ENCODE data around the gene OBSL1.

OBSL1 gene

DNA sequence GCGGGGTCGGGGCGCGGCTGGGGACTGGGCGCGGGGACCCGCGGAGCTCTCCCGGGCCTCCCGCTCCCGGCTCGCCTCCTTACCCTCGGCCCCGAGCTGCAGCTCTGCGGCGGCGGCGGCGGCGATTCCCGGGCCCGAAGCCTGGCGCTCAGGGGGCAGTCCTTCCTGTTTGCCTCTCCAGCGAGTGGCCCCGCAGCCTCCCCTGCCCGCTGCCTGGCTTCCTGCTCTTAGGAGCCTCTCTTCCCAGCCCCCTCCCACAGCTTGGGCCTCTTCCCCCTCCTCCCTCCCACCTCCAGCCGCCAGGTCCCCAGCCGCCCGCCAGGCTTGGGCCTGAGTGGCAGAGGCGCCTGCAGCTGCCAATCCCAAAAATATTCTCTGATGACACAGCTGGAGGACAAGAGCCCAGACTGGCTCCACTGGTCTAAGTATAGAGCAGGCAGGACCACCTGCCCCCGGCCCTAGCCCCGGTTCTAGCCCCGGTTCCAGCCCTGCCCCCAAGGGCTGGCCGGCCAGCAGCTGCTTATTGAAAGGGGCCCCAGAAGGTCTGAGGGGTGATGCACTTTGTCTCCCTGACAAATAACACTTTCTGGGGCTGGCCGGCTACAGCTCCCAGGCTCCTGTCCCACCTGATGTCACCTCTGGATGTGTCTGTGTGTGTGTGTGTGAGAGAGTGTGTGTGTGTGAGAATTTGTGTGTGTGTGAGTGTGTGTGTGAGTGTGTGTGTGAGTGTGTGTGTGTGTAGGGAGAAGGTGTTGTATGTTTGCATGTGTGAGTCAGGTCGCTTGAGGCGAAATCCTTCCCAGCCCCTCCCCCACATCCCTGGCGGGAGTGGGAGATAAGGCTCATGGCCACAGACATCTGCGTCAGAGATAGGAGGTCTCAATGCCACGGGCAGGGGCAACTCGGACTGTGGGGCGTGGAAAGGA is at the start of gene OBSL1:
TSS of gene OBSL1 (minus strand) at position 229 of the 926 bp plus-strand sequence. CDS start 307 bp downstream, outside the sequence.
- H3K27me3 ChIP-seq (ENCODE audit: insufficient read depth, low read length) = no peaks in the 10 kb centered on the region
- peaks cover 3% of the 10 kb centered on the region for H3K79me2 ChIP-seq (ENCODE audit: control insufficient read depth, insufficient read depth, low read length, unreplicated experiment)
- no peak within 1 kb of the TSS for H3K27ac ChIP-seq (ENCODE audit: low read depth, low read length)
- peak within 1 kb of the TSS; percentile 97 for H2AFZ ChIP-seq (ENCODE audit: low read length, unreplicated experiment)
- no peaks in the 10 kb centered on the region for H3K36me3 ChIP-seq (ENCODE audit: insufficient read depth, low read length)
- H3K4me1 ChIP-seq (ENCODE audit: control insufficient read depth, insufficient read depth, low read length, unreplicated experiment) = peaks cover 16% of the 10 kb centered on the region
- H3K4me3 ChIP-seq (ENCODE audit: low read depth, low read length) = peak within 1 kb of the TSS; percentile 82

DNA sequence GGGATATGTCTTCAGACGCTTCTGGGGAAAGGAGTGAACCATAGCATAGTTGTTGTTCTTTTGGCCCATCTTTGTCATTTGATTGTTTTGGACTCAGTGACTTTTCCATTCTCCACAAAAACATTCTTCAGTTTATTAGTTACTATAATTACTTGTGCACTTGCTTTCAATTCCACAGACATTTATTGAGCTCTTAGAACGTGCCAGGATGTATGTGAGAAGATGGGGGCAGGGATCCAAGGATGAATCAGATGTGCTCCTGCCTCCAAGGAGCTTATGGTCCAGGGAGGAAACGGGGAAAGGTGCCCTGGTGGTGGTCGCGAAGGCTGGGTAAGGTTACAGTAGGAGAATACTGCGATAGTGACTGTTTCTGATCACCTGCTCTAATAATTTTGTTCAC is 49.2 kb upstream of the OBSL1 start:
- no peaks in the 10 kb centered on the region for H3K36me3 ChIP-seq (ENCODE audit: insufficient read depth, low read length)
- no peak overlapping the region for H2AFZ ChIP-seq (ENCODE audit: low read length, unreplicated experiment)
- no peak overlapping the region for H3K27ac ChIP-seq (ENCODE audit: low read depth, low read length)
- no peaks in the 10 kb centered on the region for H3K4me1 ChIP-seq (ENCODE audit: control insufficient read depth, insufficient read depth, low read length, unreplicated experiment)
- peaks cover 22% of the 10 kb centered on the region; the same call in 1 of the 2 replicates for H3K27me3 ChIP-seq (ENCODE audit: insufficient read depth, low read length)
- no peak overlapping the region for H3K4me3 ChIP-seq (ENCODE audit: low read depth, low read length)
- no peaks in the 10 kb centered on the region for H3K79me2 ChIP-seq (ENCODE audit: control insufficient read depth, insufficient read depth, low read length, unreplicated experiment)

DNA sequence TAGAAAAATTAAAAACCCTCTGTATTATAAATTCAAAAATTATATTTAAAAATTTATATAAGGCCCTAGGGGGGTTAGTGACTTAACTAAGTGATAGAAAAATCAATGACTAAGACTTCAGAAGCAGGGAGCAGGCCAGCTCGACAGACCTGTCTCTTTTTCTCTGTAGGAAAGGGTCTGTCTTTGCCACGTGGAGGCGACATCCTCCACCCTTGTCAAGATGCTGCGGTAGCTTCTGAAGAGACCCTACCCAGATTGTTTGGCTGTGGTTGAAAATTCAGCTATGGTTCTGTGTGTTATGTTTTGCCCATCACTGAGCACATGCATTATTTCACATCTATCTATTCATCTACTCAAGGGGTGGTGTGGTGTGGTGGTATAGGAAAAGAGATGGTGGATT is 47.9 kb upstream of the OBSL1 start:
- H3K4me1 ChIP-seq (ENCODE audit: control insufficient read depth, insufficient read depth, low read length, unreplicated experiment) = no peaks in the 10 kb centered on the region
- no peak overlapping the region for H3K27ac ChIP-seq (ENCODE audit: low read depth, low read length)
- no peak overlapping the region for H3K4me3 ChIP-seq (ENCODE audit: low read depth, low read length)
- peaks cover 11% of the 10 kb centered on the region; the same call in 1 of the 2 replicates for H3K27me3 ChIP-seq (ENCODE audit: insufficient read depth, low read length)
- no peak overlapping the region for H2AFZ ChIP-seq (ENCODE audit: low read length, unreplicated experiment)
- H3K79me2 ChIP-seq (ENCODE audit: control insufficient read depth, insufficient read depth, low read length, unreplicated experiment) = no peaks in the 10 kb centered on the region
- no peaks in the 10 kb centered on the region for H3K36me3 ChIP-seq (ENCODE audit: insufficient read depth, low read length)

DNA sequence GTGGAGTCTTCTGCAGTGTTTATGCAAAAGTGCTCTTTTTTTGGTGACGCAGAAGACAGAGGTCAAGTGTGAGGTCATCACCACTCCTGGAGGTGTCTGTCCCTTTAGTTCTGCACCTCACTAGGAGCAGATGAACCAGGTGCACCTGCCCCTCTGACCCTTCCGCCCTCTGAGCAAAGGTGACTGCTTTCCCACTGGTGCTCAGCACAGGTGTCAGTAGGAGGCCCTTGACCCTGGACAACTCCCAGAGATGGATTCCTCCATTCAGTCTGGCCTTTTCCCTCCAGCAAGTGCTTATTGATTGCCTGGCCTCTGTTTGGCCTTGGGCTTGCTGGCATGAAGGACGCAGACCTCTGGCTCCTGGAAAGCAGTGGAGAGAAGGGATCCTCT is 47.4 kb upstream of the OBSL1 start:
- Histone ChIP-seq H3K79me2 (ENCODE audit: control insufficient read depth, insufficient read depth, low read length, unreplicated experiment) (no peaks in the 10 kb centered on the region), H3K36me3 (ENCODE audit: insufficient read depth, low read length) (no peaks in the 10 kb centered on the region), H3K27me3 (ENCODE audit: insufficient read depth, low read length) (peaks cover 8% of the 10 kb centered on the region; the same call in 1 of the 2 replicates), H2AFZ (ENCODE audit: low read length, unreplicated experiment) (no peak overlapping the region), H3K4me3 (ENCODE audit: low read depth, low read length) (no peak overlapping the region), H3K4me1 (ENCODE audit: control insufficient read depth, insufficient read depth, low read length, unreplicated experiment) (no peaks in the 10 kb centered on the region), H3K27ac (ENCODE audit: low read depth, low read length) (no peak overlapping the region)

DNA sequence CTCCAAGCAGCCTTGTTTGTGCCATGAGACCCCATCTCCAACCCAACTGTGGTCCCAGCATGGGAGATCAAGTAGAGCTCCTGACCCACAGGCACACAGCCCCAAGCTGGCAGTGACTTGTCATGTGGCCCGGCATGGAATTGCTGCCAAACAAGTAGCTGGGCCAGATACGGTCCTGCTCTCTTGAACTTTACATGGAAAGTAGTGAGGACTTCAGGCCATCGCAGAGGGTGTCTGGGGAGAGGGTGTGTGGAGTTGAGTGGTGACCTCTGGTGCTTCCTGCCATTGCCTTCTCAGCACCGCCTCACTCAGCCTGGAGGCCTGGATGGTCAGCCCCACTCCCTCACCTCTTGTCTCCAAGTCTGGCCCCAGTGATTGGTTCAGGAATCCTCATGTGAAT is 45.2 kb upstream of the OBSL1 start:
- Histone ChIP-seq H3K27me3 (ENCODE audit: insufficient read depth, low read length) (no peaks in the 10 kb centered on the region), H3K79me2 (ENCODE audit: control insufficient read depth, insufficient read depth, low read length, unreplicated experiment) (no peaks in the 10 kb centered on the region), H2AFZ (ENCODE audit: low read length, unreplicated experiment) (no peak overlapping the region), H3K4me1 (ENCODE audit: control insufficient read depth, insufficient read depth, low read length, unreplicated experiment) (no peaks in the 10 kb centered on the region), H3K4me3 (ENCODE audit: low read depth, low read length) (no peak overlapping the region), H3K36me3 (ENCODE audit: insufficient read depth, low read length) (no peaks in the 10 kb centered on the region), H3K27ac (ENCODE audit: low read depth, low read length) (no peak overlapping the region)

DNA sequence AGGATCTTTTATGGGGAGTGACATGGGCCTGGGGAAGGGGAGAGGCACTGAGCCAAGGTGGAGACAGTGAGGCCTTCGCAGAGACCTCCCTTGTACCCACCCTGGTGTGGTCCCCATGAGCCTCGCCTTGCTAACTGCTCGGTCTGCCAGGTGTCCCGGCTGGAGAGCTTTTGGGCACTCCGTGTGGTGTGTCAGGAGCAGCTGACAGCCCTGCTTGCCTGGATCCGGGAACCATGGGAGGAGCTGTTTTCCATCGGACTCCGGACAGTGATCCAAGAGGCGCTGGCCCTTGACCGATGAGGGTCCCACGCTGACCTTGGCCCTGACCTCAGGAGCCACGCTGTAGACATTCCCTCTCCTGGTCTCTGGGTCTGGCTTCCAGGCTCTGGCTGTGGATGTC is 44.6 kb upstream of the OBSL1 start:
- H3K27ac ChIP-seq (ENCODE audit: low read depth, low read length) = no peak overlapping the region
- H3K27me3 ChIP-seq (ENCODE audit: insufficient read depth, low read length) = no peaks in the 10 kb centered on the region
- no peak overlapping the region for H3K4me3 ChIP-seq (ENCODE audit: low read depth, low read length)
- H3K36me3 ChIP-seq (ENCODE audit: insufficient read depth, low read length) = no peaks in the 10 kb centered on the region
- H2AFZ ChIP-seq (ENCODE audit: low read length, unreplicated experiment) = no peak overlapping the region
- H3K79me2 ChIP-seq (ENCODE audit: control insufficient read depth, insufficient read depth, low read length, unreplicated experiment) = no peaks in the 10 kb centered on the region
- H3K4me1 ChIP-seq (ENCODE audit: control insufficient read depth, insufficient read depth, low read length, unreplicated experiment) = no peaks in the 10 kb centered on the region

DNA sequence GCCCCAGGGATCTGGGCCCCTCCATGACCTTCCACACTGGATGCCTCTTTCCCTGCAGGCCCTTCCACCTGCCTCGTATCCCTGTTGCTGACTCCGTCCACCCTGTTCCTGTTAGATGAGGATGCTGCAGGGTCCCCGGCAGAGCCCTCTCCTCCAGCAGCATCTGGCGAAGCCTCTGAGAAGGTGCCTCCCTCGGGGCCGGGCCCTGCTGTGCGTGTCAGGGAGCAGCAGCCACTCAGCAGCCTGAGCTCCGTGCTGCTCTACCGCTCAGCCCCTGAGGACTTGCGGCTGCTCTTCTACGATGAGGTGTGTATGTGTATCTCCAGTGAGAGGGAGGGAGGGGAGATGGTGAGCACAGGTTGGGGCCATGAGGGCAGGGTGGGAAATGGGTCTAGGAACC is 43.7 kb upstream of the OBSL1 start:
- Histone ChIP-seq H3K36me3 (ENCODE audit: insufficient read depth, low read length) (no peaks in the 10 kb centered on the region), H3K27ac (ENCODE audit: low read depth, low read length) (no peak overlapping the region), H3K27me3 (ENCODE audit: insufficient read depth, low read length) (no peaks in the 10 kb centered on the region)

DNA sequence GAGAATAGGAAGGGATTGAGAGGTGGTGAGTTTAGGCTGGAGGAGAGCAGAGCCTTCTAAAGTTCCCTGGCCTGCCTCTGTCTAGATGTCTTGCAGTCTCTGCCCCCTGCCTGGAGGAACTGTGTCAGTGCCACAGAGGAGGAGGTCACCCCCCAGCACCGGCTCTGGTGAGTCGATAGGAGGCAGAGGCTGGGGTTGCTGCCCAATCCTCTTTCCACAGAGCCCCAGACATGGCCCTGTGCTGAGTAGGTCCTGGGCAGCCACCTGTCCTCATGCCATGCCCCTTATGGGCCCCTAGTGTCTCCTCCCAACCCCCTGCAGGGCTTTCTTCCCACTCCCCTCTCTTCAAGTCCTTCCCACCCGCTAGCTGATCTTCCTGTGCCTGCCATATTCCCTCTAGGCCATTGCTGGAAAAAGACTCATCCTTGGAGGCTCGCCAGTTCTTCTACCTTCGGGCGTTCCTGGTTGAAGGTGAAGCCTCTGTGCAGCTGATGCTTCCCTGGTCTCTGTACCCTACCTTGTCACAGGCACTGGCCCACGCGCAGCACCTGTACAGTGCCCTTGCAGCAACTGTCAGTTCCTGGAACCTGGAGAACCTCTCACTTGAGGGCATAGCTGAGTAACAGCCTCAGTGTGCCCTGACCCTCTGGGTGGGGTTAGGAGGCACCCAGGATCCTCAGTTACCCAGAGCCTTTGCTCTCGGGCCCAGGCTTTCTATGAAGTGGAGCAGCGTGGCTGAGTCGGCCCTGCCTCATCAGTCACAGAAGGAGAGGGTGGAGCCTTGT is 42.9 kb upstream of the OBSL1 start:
- Histone ChIP-seq H3K4me1 (ENCODE audit: control insufficient read depth, insufficient read depth, low read length, unreplicated experiment) (no peaks in the 10 kb centered on the region), H3K27me3 (ENCODE audit: insufficient read depth, low read length) (no peaks in the 10 kb centered on the region), H3K4me3 (ENCODE audit: low read depth, low read length) (no peak overlapping the region), H2AFZ (ENCODE audit: low read length, unreplicated experiment) (no peak overlapping the region), H3K36me3 (ENCODE audit: insufficient read depth, low read length) (no peaks in the 10 kb centered on the region), H3K27ac (ENCODE audit: low read depth, low read length) (no peak overlapping the region), H3K79me2 (ENCODE audit: control insufficient read depth, insufficient read depth, low read length, unreplicated experiment) (no peaks in the 10 kb centered on the region)

More for the DNA sequence above, 43.7 kb upstream of the OBSL1 start:
- no peak overlapping the region for H2AFZ ChIP-seq (ENCODE audit: low read length, unreplicated experiment)
- no peaks in the 10 kb centered on the region for H3K4me1 ChIP-seq (ENCODE audit: control insufficient read depth, insufficient read depth, low read length, unreplicated experiment)
- H3K79me2 ChIP-seq (ENCODE audit: control insufficient read depth, insufficient read depth, low read length, unreplicated experiment) = no peaks in the 10 kb centered on the region
- no peak overlapping the region for H3K4me3 ChIP-seq (ENCODE audit: low read depth, low read length)

DNA sequence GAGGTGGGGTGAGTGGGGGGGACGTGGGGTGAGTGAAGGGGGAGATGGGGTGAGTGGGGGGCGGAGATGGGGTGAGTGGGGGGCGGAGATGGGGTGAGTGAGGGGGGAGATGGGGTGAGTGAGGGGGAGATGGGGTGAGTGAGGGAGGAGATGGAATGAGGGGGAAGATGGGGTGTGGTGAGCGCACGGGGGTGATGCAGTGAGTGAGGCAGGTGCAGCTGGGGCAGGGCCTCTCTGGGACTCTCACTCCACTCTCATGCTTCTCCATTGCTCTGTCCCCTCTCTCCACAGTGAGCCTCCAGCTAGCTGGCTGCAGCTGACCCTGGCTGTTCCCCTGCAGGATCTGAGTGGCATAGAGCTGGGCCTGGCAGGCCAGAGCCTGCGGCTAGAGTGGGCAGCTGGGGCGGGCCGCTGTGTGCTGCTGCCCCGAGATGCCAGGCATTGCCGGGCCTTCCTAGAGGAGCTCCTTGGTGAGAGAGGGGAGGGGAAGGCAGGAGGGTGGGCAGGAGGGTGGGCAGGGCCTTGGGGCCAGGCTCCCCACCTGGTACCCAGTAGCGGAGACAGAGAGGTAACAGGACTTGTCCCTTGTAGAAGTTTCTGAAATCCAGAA is 42.2 kb upstream of the OBSL1 start:
- Histone ChIP-seq H3K4me1 (ENCODE audit: control insufficient read depth, insufficient read depth, low read length, unreplicated experiment) (no peaks in the 10 kb centered on the region), H3K27me3 (ENCODE audit: insufficient read depth, low read length) (no peaks in the 10 kb centered on the region), H3K79me2 (ENCODE audit: control insufficient read depth, insufficient read depth, low read length, unreplicated experiment) (no peaks in the 10 kb centered on the region), H3K36me3 (ENCODE audit: insufficient read depth, low read length) (no peaks in the 10 kb centered on the region), H3K4me3 (ENCODE audit: low read depth, low read length) (no peak overlapping the region), H2AFZ (ENCODE audit: low read length, unreplicated experiment) (no peak overlapping the region), H3K27ac (ENCODE audit: low read depth, low read length) (no peak overlapping the region)

DNA sequence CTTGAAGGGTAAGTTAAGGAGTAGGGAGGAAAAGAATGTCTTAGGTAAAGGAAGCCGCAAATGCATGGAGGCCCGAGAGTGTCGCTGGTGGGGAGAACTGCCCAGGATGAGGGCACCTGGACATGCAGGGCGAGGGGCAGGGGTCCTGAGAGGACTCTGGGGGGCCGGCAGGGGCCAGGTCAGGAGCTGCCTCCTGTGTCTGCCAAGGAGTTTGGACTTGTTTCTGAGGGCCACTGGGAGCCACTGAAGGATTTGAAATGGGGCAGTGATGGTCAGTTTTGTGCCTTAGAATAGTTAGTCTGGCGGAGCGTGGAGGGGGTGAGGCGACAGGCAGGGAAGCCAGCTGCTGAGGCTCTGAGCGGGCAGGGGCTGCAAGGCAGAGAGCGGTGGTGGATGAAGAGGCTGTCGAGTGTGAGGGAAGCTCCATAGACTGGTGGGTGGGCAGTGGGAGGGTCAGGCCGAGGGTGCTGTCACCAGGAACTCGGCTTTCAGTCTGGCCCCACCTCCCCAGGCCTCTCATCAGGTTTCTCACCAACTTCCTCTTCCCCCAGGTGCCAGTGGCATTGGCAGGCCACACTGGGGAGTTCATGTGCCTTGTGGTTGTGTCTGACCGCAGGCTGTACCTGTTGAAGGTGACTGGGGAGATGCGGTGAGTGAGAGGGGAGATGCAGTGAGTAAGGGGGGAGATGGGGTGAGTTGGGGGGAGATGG is 41.4 kb upstream of the OBSL1 start:
- Histone ChIP-seq H2AFZ (ENCODE audit: low read length, unreplicated experiment) (no peak overlapping the region), H3K36me3 (ENCODE audit: insufficient read depth, low read length) (no peaks in the 10 kb centered on the region), H3K79me2 (ENCODE audit: control insufficient read depth, insufficient read depth, low read length, unreplicated experiment) (no peaks in the 10 kb centered on the region), H3K27me3 (ENCODE audit: insufficient read depth, low read length) (no peaks in the 10 kb centered on the region), H3K27ac (ENCODE audit: low read depth, low read length) (no peak overlapping the region), H3K4me3 (ENCODE audit: low read depth, low read length) (no peak overlapping the region), H3K4me1 (ENCODE audit: control insufficient read depth, insufficient read depth, low read length, unreplicated experiment) (no peaks in the 10 kb centered on the region)

Measured in ACC112 (cell line).